NCI-H69 (cell line): ENCODE measurements around the gene BMP8B.

Source experiments
- DNase-seq: peaks from one replicate; lab custom pipeline; 2025; lab: John Stamatoyannopoulos, UW

BMP8B gene

GRCh38 chr1:39722495-39722894 lies 66.2 kb downstream of the BMP8B start:
- no peak for DNase-seq

- no peak for DNase-seq
Measured at GRCh38 chr1:39721664-39722063, 67.0 kb downstream of the BMP8B start.

- DNase-seq = peak; percentile 81
Measured at GRCh38 chr1:39720094-39720999, 68.3 kb downstream of the BMP8B start.

- no peak for DNase-seq
Measured at GRCh38 chr1:39717809-39718208, 70.9 kb downstream of the BMP8B start.

- DNase-seq = peak; percentile 15
Measured at GRCh38 chr1:39713557-39713956, 75.1 kb downstream of the BMP8B start.

- DNase-seq = no peak
Measured at GRCh38 chr1:39711966-39712340, 76.7 kb downstream of the BMP8B start.

GRCh38 chr1:39711104-39711965 lies 77.3 kb downstream of the BMP8B start:
- DNase-seq = no peak

- no peak for DNase-seq
Measured at GRCh38 chr1:39707506-39707905, 81.2 kb downstream of the BMP8B start.
